Smooth muscle cell (in vitro differentiated cells): Measurements from ENCODE around the gene CDH19. TPM values are rescaled to one million over a fixed set of nuclear protein-coding genes. Genes with fewer than 3 reads are reported as not detected.

Experiments used
- DNase-seq: peaks from one replicate; lab custom pipeline; 2025; ENCODE audit not compliant: unreplicated experiment; lab: John Stamatoyannopoulos, UW
- H2AFZ ChIP-seq: fragments of 200-600 bp; sonication (generic); 2 replicates; pipeline ENCODE4 v1.6.0; 2016; ENCODE audit warnings: antibody characterized with exemption, low read depth, mild to moderate bottlenecking
- H3F3A ChIP-seq: fragments of 200-600 bp; sonication (generic); 2 replicates; pipeline ENCODE4 v1.6.0; 2017; ENCODE audit warnings: antibody characterized with exemption, low read depth
- H3K27ac ChIP-seq: fragments of 200-600 bp; sonication (generic); 2 replicates; pipeline ENCODE4 v1.5.1; 2016; ENCODE audit warnings: low read depth, mild to moderate bottlenecking
- H3K27me3 ChIP-seq: fragments of 200-600 bp; sonication (generic); 2 replicates; pipeline ENCODE4 v1.6.1; 2016; ENCODE audit warnings: low read depth, mild to moderate bottlenecking
- H3K36me3 ChIP-seq: fragments of 200-600 bp; sonication (generic); 2 replicates; pipeline ENCODE4 v1.5.1; 2016; ENCODE audit warnings: low read depth
- H3K4me1 ChIP-seq: fragments of 200-600 bp; sonication (generic); 2 replicates; pipeline ENCODE4 v1.5.1; 2016; ENCODE audit warnings: low read depth
- H3K4me2 ChIP-seq: fragments of 200-600 bp; sonication (generic); 2 replicates; pipeline ENCODE4 v1.6.0; 2016; ENCODE audit warnings: mild to moderate bottlenecking
- H3K4me3 ChIP-seq: fragments of 200-600 bp; sonication (generic); 2 replicates; pipeline ENCODE4 v1.5.1; 2016; ENCODE audit warnings: mild to moderate bottlenecking
- H3K79me2 ChIP-seq: fragments of 200-600 bp; sonication (generic); 2 replicates; pipeline ENCODE4 v1.6.0; 2016; ENCODE audit warnings: low read depth, mild to moderate bottlenecking
- H3K9ac ChIP-seq: fragments of 200-600 bp; sonication (generic); 2 replicates; pipeline ENCODE4 v1.6.0; 2016; ENCODE audit warnings: low read depth
- H3K9me3 ChIP-seq: fragments of 200-600 bp; sonication (generic); replicated peaks from 2 replicates; pipeline ENCODE4 v1.5.1; 2016; ENCODE audit warnings: low read depth
- H4K20me1 ChIP-seq: fragments of 200-600 bp; sonication (generic); 2 replicates; pipeline ENCODE4 v1.6.0; 2016; ENCODE audit warnings: low read depth
- CTCF ChIP-seq: fragments of 200-600 bp; sonication (generic); IDR thresholded peaks from 2 replicates; pipeline ENCODE4 v1.5.1; 2017; ENCODE audit warnings: borderline replicate concordance, mild to moderate bottlenecking, antibody characterized with exemption; ENCODE audit not compliant: insufficient read depth, poor library complexity, severe bottlenecking
- WGBS: methylation state at CpG from one replicate; pipeline ENCODE4 v1.1.7; 2016; ENCODE audit warnings: low lambda C conversion rate; 5-methylcytosine and 5-hydroxymethylcytosine counted together
- polyA plus RNA-seq: library from polyadenylated mRNA; unstranded; fragments of >200 nt; fragmentation: Nextera tagmentation; extraction: Ambion mirVana; gene quantifications from 2 replicates; pipeline ENCODE4 v1.2.1, GENCODE V29; 2016
- total RNA-seq: library from RNA; depleted of rRNA; stranded (reverse); fragments of >200 nt; gene quantifications from 2 replicates; pipeline ENCODE4 v1.2.3, GENCODE V29; 2014

CDH19 gene
- total and polyA plus RNA-seq, 2 experiments from 2014 or later, result not detected

DNA sequence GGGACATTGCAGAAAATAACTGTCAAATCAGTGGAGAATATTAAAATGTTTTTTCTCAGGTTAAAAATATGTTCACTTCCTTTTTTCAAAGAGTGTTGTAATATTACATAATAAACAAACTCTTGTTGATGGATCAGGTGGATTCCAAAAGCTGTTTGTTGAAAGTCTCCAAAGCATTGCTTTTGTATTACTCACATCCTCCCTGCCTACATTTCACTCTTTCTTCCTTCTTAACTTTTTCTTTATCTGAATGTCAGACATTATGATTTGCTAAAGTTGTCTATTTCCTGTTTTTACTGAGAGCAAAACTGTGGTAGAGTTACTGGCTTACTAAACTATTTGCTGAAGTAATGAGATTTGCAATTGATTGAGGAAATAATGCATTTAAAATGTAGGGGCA is 92.1 kb downstream of the CDH19 start:
- Histone ChIP-seq H2AFZ (peak overlapping the region; percentile 22), H3F3A (no peaks in the 10 kb centered on the region), H3K4me1 (no peaks in the 10 kb centered on the region), H3K4me2 (peak overlapping the region; percentile 45), H3K79me2 (no peaks in the 10 kb centered on the region), H4K20me1 (no peaks in the 10 kb centered on the region), H3K27me3 (no peaks in the 10 kb centered on the region), H3K9ac (no peak overlapping the region), H3K36me3 (no peaks in the 10 kb centered on the region), H3K4me3 (no peak overlapping the region), H3K9me3 (no peaks in the 10 kb centered on the region), H3K27ac (peak overlapping the region; percentile 12)
- no peak for TF ChIP-seq CTCF
- DNase-seq, result no peak

- Histone ChIP-seq H3K36me3 (no peaks in the 10 kb centered on the region), H3K27ac (peak overlapping the region; percentile 12), H3K4me3 (no peak overlapping the region), H2AFZ (peak overlapping the region; percentile 22), H4K20me1 (no peaks in the 10 kb centered on the region), H3K4me2 (peak overlapping the region; percentile 19), H3F3A (no peaks in the 10 kb centered on the region), H3K27me3 (no peaks in the 10 kb centered on the region), H3K4me1 (no peaks in the 10 kb centered on the region), H3K9me3 (no peaks in the 10 kb centered on the region), H3K9ac (no peak overlapping the region), H3K79me2 (no peaks in the 10 kb centered on the region)
- 60% methylated on average over 2 of the region's 2 CpGs for WGBS
- TF ChIP-seq CTCF, result no peak
- no peak for DNase-seq
Measured at GRCh38 chr18:66511289-66511688, 92.6 kb downstream of the CDH19 start.

GRCh38 chr18:66510357-66511045 is 93.4 kb downstream of the CDH19 start:
- H3K4me2 ChIP-seq, result no peak overlapping the region
- WGBS, result 67% methylated on average over 5 of the region's 5 CpGs
- H3K27ac ChIP-seq, result no peak overlapping the region
- H3K36me3 ChIP-seq, result no peaks in the 10 kb centered on the region
- H3K4me1 ChIP-seq, result no peaks in the 10 kb centered on the region
- no peaks in the 10 kb centered on the region for H3F3A ChIP-seq
- no peaks in the 10 kb centered on the region for H4K20me1 ChIP-seq
- peak overlapping the region; percentile 22 for H2AFZ ChIP-seq
- H3K27me3 ChIP-seq, result no peaks in the 10 kb centered on the region
- H3K9me3 ChIP-seq, result no peaks in the 10 kb centered on the region
- DNase-seq, result no peak
- no peak overlapping the region for H3K9ac ChIP-seq
- no peak overlapping the region for H3K4me3 ChIP-seq
- H3K79me2 ChIP-seq, result no peaks in the 10 kb centered on the region
- TF ChIP-seq CTCF, result no peak

- H3K27ac ChIP-seq, result no peak overlapping the region
- no peak overlapping the region for H3K4me3 ChIP-seq
- no peaks in the 10 kb centered on the region for H3K27me3 ChIP-seq
- H4K20me1 ChIP-seq, result no peaks in the 10 kb centered on the region
- no peaks in the 10 kb centered on the region for H3K79me2 ChIP-seq
- TF ChIP-seq CTCF, result no peak
- no peaks in the 10 kb centered on the region for H3F3A ChIP-seq
- H3K4me2 ChIP-seq, result no peak overlapping the region
- no peaks in the 10 kb centered on the region for H3K36me3 ChIP-seq
- H3K4me1 ChIP-seq, result no peaks in the 10 kb centered on the region
- DNase-seq, result no peak
- 90% methylated on average over 3 of the region's 3 CpGs for WGBS
- H3K9ac ChIP-seq, result no peak overlapping the region
- H2AFZ ChIP-seq, result no peak overlapping the region
- no peaks in the 10 kb centered on the region for H3K9me3 ChIP-seq
Measured at GRCh38 chr18:66508937-66509336, 95.0 kb downstream of the CDH19 start.
